Measurements from ENCODE around the gene CD74.

Gene CD74

GRCh38 chr5:150357326-150358260 is 55.1 kb downstream of the CD74 start, which contains the start of gene TCOF1:
TSS of gene TCOF1 (plus strand) at chr5:150357697. CDS start at chr5:150357747, 50 bp downstream.
- peak; percentile 91 to 92 for DNase-seq

DNA sequence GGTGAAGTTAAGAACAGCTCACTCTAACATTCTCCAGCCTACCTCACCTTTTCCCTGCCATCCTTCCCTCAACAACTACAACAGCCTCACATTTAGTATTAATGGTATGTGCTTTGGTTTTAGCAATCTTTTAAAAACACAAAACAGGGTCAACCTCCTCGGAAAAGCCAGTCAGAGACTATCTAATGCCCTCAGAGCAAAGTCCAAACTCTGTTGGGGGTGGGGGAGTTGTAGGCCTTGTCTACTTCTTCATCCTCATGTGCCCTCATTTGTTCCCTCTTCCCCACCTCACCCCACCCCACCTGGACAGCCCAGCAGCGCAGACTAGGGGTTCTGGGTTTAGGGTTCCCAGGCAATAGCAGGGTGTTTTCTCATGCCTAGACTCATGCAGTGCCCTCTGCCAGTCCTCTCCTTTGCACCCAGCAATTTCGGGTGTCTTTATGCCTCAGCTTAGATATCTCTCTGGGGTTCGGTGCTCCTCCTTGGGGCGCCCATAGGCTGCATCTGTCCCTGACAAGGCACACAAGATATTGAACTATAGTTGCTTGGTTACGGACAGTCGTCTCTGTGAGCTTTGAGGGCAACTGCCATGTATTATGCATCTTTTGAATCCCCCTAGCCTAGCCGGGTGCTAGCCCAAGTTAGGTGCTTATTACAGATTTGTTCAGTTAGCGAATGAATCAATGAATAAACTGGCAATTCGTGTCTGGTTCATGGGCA is 56.0 kb downstream of the CD74 start:
- DNase-seq, result no peak

GRCh38 chr5:150355791-150356190 is 56.9 kb downstream of the CD74 start:
- DNase-seq, result no peak

DNA sequence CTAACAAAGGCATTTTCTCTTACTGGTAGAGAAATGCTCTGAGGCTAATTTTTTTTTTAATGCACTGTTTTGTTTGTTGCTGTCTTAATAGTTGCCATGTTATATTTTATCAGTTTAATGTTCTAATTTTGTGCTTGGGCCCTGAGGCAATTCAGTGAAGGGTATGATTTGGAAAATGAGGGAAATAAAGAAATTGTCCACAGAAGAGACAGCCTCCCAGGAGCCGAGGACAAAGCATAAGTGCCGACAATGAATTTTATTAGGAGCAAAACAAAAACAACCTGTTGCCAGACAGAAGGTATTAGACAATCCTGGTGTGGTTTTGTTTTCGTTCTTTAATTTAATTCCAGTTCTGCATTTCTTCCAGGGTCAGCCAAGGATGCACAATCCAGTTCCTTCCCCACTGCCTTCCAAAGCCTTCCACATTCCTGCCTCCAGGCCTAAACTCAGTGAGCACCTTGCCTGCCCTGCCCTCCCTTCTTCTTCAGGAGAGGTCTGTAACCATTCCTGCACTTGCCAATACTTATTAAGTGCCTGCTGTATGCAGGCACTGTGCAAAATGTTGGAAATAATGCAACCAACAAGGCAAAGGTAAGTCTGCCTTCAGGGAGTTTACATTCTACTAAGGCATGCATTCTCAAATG is 59.6 kb downstream of the CD74 start:
- no peak for DNase-seq

- DNase-seq, result no peak
These were observed 60.3 kb downstream of the CD74 start for GRCh38 chr5:150352244-150353031.

Data from NCI-H187 (cell line).